ENCODE data around the gene SLC39A1. TPM values are rescaled to one million over a fixed set of nuclear protein-coding genes. Genes with fewer than 3 reads are reported as not detected.

Gene SLC39A1
- polyA plus RNA-seq, 1 donor from 2014 or later = 35.2 TPM

DNA sequence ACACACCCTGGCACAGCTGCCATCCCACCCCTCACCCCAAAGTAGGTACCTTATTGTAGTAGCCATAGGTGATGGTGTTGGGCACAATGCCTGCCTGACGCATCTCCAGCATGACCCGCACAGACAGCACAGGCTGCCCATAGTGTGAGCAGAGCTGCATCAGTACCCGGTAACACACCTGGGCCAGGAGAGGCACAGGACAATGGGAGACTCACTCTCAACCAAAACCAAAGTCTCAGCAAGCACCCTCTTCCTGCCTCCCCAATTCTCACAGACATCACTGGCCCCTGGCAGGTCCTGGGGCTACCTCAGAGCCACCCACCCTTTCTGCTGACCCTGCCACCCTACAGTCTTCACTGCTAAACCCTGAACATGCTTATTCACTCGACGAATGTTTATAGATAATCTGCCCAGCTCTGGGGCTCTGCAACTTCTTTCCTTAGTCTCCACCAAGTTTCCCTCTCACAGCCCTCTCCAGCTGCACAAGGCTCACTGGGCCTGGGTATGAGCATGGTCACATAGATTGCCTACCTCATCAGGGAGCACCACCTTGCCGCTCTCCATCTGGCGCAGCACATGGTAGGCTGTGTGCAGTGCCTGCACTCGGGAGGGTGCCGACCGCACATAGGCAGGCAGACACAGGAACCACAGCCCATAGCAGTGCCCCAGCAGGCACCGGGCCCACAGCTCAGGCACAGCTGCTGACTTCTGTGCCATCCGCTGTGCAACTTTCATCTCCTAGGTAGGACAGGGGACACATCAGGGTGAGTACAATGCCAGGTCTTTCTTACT is 27.1 kb downstream of the SLC39A1 start:
- no peaks in the 10 kb centered on the region for H3K9me2 ChIP-seq (ENCODE audit: insufficient read depth, low read length)
- TF ChIP-seq EZH2 (IDR thresholded peaks at IDR 0.05; ENCODE audit: borderline replicate concordance, insufficient read depth, low read length, poor library complexity, severe bottlenecking) (no peak), SMC3 (conservative IDR thresholded peaks at IDR 0.05; ENCODE audit: poor library complexity) (no peak), EP300 (conservative IDR thresholded peaks at IDR 0.05; ENCODE audit: poor library complexity, severe bottlenecking) (no peak), MXI1 (conservative IDR thresholded peaks at IDR 0.05; ENCODE audit: poor library complexity, severe bottlenecking) (no peak), TAF1 (IDR thresholded peaks at IDR 0.05; ENCODE audit: low read depth) (no peak), POLR2AphosphoS5 (IDR thresholded peaks at IDR 0.05) (no peak), RAD21 (conservative IDR thresholded peaks at IDR 0.05) (no peak)
- TF ChIP-seq, protein P1, sequence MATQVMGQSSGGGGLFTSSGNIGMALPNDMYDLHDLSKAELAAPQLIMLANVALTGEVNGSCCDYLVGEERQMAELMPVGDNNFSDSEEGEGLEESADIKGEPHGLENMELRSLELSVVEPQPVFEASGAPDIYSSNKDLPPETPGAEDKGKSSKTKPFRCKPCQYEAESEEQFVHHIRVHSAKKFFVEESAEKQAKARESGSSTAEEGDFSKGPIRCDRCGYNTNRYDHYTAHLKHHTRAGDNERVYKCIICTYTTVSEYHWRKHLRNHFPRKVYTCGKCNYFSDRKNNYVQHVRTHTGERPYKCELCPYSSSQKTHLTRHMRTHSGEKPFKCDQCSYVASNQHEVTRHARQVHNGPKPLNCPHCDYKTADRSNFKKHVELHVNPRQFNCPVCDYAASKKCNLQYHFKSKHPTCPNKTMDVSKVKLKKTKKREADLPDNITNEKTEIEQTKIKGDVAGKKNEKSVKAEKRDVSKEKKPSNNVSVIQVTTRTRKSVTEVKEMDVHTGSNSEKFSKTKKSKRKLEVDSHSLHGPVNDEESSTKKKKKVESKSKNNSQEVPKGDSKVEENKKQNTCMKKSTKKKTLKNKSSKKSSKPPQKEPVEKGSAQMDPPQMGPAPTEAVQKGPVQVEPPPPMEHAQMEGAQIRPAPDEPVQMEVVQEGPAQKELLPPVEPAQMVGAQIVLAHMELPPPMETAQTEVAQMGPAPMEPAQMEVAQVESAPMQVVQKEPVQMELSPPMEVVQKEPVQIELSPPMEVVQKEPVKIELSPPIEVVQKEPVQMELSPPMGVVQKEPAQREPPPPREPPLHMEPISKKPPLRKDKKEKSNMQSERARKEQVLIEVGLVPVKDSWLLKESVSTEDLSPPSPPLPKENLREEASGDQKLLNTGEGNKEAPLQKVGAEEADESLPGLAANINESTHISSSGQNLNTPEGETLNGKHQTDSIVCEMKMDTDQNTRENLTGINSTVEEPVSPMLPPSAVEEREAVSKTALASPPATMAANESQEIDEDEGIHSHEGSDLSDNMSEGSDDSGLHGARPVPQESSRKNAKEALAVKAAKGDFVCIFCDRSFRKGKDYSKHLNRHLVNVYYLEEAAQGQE (IDR thresholded peaks at IDR 0.05; ENCODE audit: borderline replicate concordance) = no peak
- TF ChIP-seq, protein P2, sequence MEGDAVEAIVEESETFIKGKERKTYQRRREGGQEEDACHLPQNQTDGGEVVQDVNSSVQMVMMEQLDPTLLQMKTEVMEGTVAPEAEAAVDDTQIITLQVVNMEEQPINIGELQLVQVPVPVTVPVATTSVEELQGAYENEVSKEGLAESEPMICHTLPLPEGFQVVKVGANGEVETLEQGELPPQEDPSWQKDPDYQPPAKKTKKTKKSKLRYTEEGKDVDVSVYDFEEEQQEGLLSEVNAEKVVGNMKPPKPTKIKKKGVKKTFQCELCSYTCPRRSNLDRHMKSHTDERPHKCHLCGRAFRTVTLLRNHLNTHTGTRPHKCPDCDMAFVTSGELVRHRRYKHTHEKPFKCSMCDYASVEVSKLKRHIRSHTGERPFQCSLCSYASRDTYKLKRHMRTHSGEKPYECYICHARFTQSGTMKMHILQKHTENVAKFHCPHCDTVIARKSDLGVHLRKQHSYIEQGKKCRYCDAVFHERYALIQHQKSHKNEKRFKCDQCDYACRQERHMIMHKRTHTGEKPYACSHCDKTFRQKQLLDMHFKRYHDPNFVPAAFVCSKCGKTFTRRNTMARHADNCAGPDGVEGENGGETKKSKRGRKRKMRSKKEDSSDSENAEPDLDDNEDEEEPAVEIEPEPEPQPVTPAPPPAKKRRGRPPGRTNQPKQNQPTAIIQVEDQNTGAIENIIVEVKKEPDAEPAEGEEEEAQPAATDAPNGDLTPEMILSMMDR (IDR thresholded peaks at IDR 0.05; ENCODE audit: poor library complexity, severe bottlenecking) = no peak
- no peaks in the 10 kb centered on the region for H3K9me3 ChIP-seq (ENCODE audit: low read length)
- H3K36me3 ChIP-seq (ENCODE audit: insufficient read depth, low read length) = no peaks in the 10 kb centered on the region
- H3K27ac ChIP-seq (ENCODE audit: low read length) = no peak overlapping the region
- no peak overlapping the region for H3K9ac ChIP-seq (ENCODE audit: low read length)
- H2AFZ ChIP-seq (ENCODE audit: low read depth, low read length) = no peak overlapping the region
- no peaks in the 10 kb centered on the region for H4K20me1 ChIP-seq (ENCODE audit: insufficient read depth)
- H3F3A ChIP-seq (ENCODE audit: insufficient read depth, low read length, poor library complexity, severe bottlenecking) = no peaks in the 10 kb centered on the region
- H3K4me3 ChIP-seq (ENCODE audit: low read length) = no peak overlapping the region
- no peaks in the 10 kb centered on the region for H3K79me2 ChIP-seq (replicated peaks; ENCODE audit: insufficient read depth, low read length)
- H3K27me3 ChIP-seq (ENCODE audit: insufficient read depth, low read depth, low read length) = no peaks in the 10 kb centered on the region
- H3K4me2 ChIP-seq (ENCODE audit: low read length) = no peak overlapping the region

DNA sequence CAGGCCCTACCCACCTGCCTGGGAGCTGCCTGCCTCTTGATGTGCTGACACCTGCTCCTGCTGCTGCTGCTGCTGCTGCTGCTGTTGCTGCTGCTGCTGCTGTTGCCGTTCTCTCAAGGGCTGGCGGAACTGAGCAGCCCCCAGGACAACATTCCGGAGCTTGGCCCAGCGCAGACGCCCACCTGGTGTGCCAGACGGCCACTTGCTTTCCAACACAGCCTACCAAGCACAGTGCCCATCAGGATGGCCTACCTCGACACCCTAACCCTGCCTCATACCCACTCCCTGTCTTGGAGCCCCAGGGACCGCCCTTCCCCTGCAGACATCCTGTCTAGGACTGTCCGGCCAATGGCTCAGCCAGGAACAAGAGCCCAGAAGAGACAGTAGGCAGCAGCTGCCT is 28.6 kb downstream of the SLC39A1 start:
- Histone ChIP-seq H4K20me1 (ENCODE audit: insufficient read depth) (no peaks in the 10 kb centered on the region), H3K9me3 (ENCODE audit: low read length) (no peaks in the 10 kb centered on the region), H3K4me2 (ENCODE audit: low read length) (no peak overlapping the region), H3K9ac (ENCODE audit: low read length) (no peak overlapping the region), H3K79me2 (replicated peaks; ENCODE audit: insufficient read depth, low read length) (no peaks in the 10 kb centered on the region), H3F3A (ENCODE audit: insufficient read depth, low read length, poor library complexity, severe bottlenecking) (no peaks in the 10 kb centered on the region), H3K27ac (ENCODE audit: low read length) (no peak overlapping the region), H3K36me3 (ENCODE audit: insufficient read depth, low read length) (no peaks in the 10 kb centered on the region), H3K9me2 (ENCODE audit: insufficient read depth, low read length) (no peaks in the 10 kb centered on the region), H3K4me3 (ENCODE audit: low read length) (no peak overlapping the region), H2AFZ (ENCODE audit: low read depth, low read length) (no peak overlapping the region), H3K27me3 (ENCODE audit: insufficient read depth, low read depth, low read length) (no peaks in the 10 kb centered on the region)
- TF ChIP-seq TAF1 (IDR thresholded peaks at IDR 0.05; ENCODE audit: low read depth) (no peak), POLR2AphosphoS5 (IDR thresholded peaks at IDR 0.05) (no peak), EP300 (conservative IDR thresholded peaks at IDR 0.05; ENCODE audit: poor library complexity, severe bottlenecking) (no peak), MXI1 (conservative IDR thresholded peaks at IDR 0.05; ENCODE audit: poor library complexity, severe bottlenecking) (no peak), EZH2 (IDR thresholded peaks at IDR 0.05; ENCODE audit: borderline replicate concordance, insufficient read depth, low read length, poor library complexity, severe bottlenecking) (no peak)

All from neural cell (in vitro differentiated cells).